Smooth muscle cell (in vitro differentiated cells): ENCODE data around the gene CDIPT. TPM values are rescaled to one million over a fixed set of nuclear protein-coding genes. Genes with fewer than 3 reads are reported as not detected.

Experiments used
- DNase-seq: peaks from one replicate; lab custom pipeline; 2025; ENCODE audit not compliant: unreplicated experiment; lab: John Stamatoyannopoulos, UW
- H2AFZ ChIP-seq: fragments of 200-600 bp; sonication (generic); 2 replicates; pipeline ENCODE4 v1.6.0; 2016; ENCODE audit warnings: antibody characterized with exemption, low read depth, mild to moderate bottlenecking
- H3F3A ChIP-seq: fragments of 200-600 bp; sonication (generic); 2 replicates; pipeline ENCODE4 v1.6.0; 2017; ENCODE audit warnings: antibody characterized with exemption, low read depth
- H3K27ac ChIP-seq: fragments of 200-600 bp; sonication (generic); 2 replicates; pipeline ENCODE4 v1.5.1; 2016; ENCODE audit warnings: low read depth, mild to moderate bottlenecking
- H3K27me3 ChIP-seq: fragments of 200-600 bp; sonication (generic); 2 replicates; pipeline ENCODE4 v1.6.1; 2016; ENCODE audit warnings: low read depth, mild to moderate bottlenecking
- H3K36me3 ChIP-seq: fragments of 200-600 bp; sonication (generic); 2 replicates; pipeline ENCODE4 v1.5.1; 2016; ENCODE audit warnings: low read depth
- H3K4me1 ChIP-seq: fragments of 200-600 bp; sonication (generic); 2 replicates; pipeline ENCODE4 v1.5.1; 2016; ENCODE audit warnings: low read depth
- H3K4me2 ChIP-seq: fragments of 200-600 bp; sonication (generic); 2 replicates; pipeline ENCODE4 v1.6.0; 2016; ENCODE audit warnings: mild to moderate bottlenecking
- H3K4me3 ChIP-seq: fragments of 200-600 bp; sonication (generic); 2 replicates; pipeline ENCODE4 v1.5.1; 2016; ENCODE audit warnings: mild to moderate bottlenecking
- H3K79me2 ChIP-seq: fragments of 200-600 bp; sonication (generic); 2 replicates; pipeline ENCODE4 v1.6.0; 2016; ENCODE audit warnings: low read depth, mild to moderate bottlenecking
- H3K9ac ChIP-seq: fragments of 200-600 bp; sonication (generic); 2 replicates; pipeline ENCODE4 v1.6.0; 2016; ENCODE audit warnings: low read depth
- H3K9me3 ChIP-seq: fragments of 200-600 bp; sonication (generic); replicated peaks from 2 replicates; pipeline ENCODE4 v1.5.1; 2016; ENCODE audit warnings: low read depth
- H4K20me1 ChIP-seq: fragments of 200-600 bp; sonication (generic); 2 replicates; pipeline ENCODE4 v1.6.0; 2016; ENCODE audit warnings: low read depth
- CTCF ChIP-seq: fragments of 200-600 bp; sonication (generic); IDR thresholded peaks from 2 replicates; pipeline ENCODE4 v1.5.1; 2017; ENCODE audit warnings: borderline replicate concordance, mild to moderate bottlenecking, antibody characterized with exemption; ENCODE audit not compliant: insufficient read depth, poor library complexity, severe bottlenecking
- WGBS: methylation state at CpG from one replicate; pipeline ENCODE4 v1.1.7; 2016; ENCODE audit warnings: low lambda C conversion rate; 5-methylcytosine and 5-hydroxymethylcytosine counted together
- polyA plus RNA-seq: library from polyadenylated mRNA; unstranded; fragments of >200 nt; fragmentation: Nextera tagmentation; extraction: Ambion mirVana; gene quantifications from 2 replicates; pipeline ENCODE4 v1.2.1, GENCODE V29; 2016
- total RNA-seq: library from RNA; depleted of rRNA; stranded (reverse); fragments of >200 nt; gene quantifications from 2 replicates; pipeline ENCODE4 v1.2.3, GENCODE V29; 2014

The CDIPT gene
- total and polyA plus RNA-seq, 2 experiments from 2014 or later: 61.4 to 90.7 TPM

- H3K4me1 ChIP-seq: no peaks in the 10 kb centered on the region
- no peaks in the 10 kb centered on the region for H3K79me2 ChIP-seq
- H3K9ac ChIP-seq: no peak overlapping the region
- no peak for TF ChIP-seq CTCF
- H3K36me3 ChIP-seq: no peaks in the 10 kb centered on the region
- no peak overlapping the region for H3K4me3 ChIP-seq
- 66% methylated on average over 6 of the region's 6 CpGs for WGBS
- H3K27me3 ChIP-seq: no peaks in the 10 kb centered on the region
- H3K9me3 ChIP-seq: no peaks in the 10 kb centered on the region
- DNase-seq: no peak
- no peak overlapping the region for H2AFZ ChIP-seq
- no peaks in the 10 kb centered on the region for H3F3A ChIP-seq
- H3K4me2 ChIP-seq: no peak overlapping the region
- H3K27ac ChIP-seq: no peak overlapping the region
- H4K20me1 ChIP-seq: no peaks in the 10 kb centered on the region
Observed at GRCh38 chr16:29839822-29840221, 23.2 kb downstream of the CDIPT start.

- 42% methylated on average over 5 of the region's 5 CpGs for WGBS
- no peak for DNase-seq
- Histone ChIP-seq H3K79me2 (no peaks in the 10 kb centered on the region), H3K4me1 (no peaks in the 10 kb centered on the region), H3K4me3 (no peak overlapping the region), H3K27ac (no peak overlapping the region), H3F3A (no peaks in the 10 kb centered on the region), H3K9me3 (no peaks in the 10 kb centered on the region), H3K9ac (no peak overlapping the region), H3K4me2 (no peak overlapping the region), H2AFZ (no peak overlapping the region), H3K36me3 (no peaks in the 10 kb centered on the region), H3K27me3 (no peaks in the 10 kb centered on the region), H4K20me1 (no peaks in the 10 kb centered on the region)
- TF ChIP-seq CTCF: no peak
Observed at GRCh38 chr16:29837841-29838240, 25.2 kb downstream of the CDIPT start.

- Histone ChIP-seq H3K27me3 (no peaks in the 10 kb centered on the region), H3K4me1 (no peaks in the 10 kb centered on the region), H3K4me3 (no peak overlapping the region), H3K36me3 (no peaks in the 10 kb centered on the region), H3K79me2 (no peaks in the 10 kb centered on the region), H4K20me1 (peaks cover 3% of the 10 kb centered on the region), H3K9me3 (no peaks in the 10 kb centered on the region), H2AFZ (no peak overlapping the region), H3F3A (no peaks in the 10 kb centered on the region), H3K9ac (no peak overlapping the region), H3K27ac (no peak overlapping the region), H3K4me2 (no peak overlapping the region)
- WGBS: 92% methylated on average over 15 of the region's 15 CpGs
- no peak for TF ChIP-seq CTCF
- no peak for DNase-seq
Observed at GRCh38 chr16:29836623-29837022, 26.4 kb downstream of the CDIPT start.

- Histone ChIP-seq H3K9ac (no peak overlapping the region), H3K4me1 (no peaks in the 10 kb centered on the region), H2AFZ (no peak overlapping the region), H3K9me3 (no peaks in the 10 kb centered on the region), H3K4me2 (no peak overlapping the region), H4K20me1 (peaks cover 6% of the 10 kb centered on the region), H3K27me3 (no peaks in the 10 kb centered on the region), H3K4me3 (no peak overlapping the region), H3K36me3 (no peaks in the 10 kb centered on the region), H3F3A (no peaks in the 10 kb centered on the region), H3K27ac (no peak overlapping the region), H3K79me2 (no peaks in the 10 kb centered on the region)
- 84% methylated on average over 7 of the region's 7 CpGs for WGBS
- no peak for DNase-seq
- no peak for TF ChIP-seq CTCF
Observed at GRCh38 chr16:29835926-29836325, 27.1 kb downstream of the CDIPT start.
